ENCODE data around the gene DENND2D. TPM values are rescaled to one million over a fixed set of nuclear protein-coding genes. Genes with fewer than 3 reads are reported as not detected.

The DENND2D gene
- total and polyA plus RNA-seq, 7 donors = 2.3 to 77.0 (median 5.9) TPM

DNA sequence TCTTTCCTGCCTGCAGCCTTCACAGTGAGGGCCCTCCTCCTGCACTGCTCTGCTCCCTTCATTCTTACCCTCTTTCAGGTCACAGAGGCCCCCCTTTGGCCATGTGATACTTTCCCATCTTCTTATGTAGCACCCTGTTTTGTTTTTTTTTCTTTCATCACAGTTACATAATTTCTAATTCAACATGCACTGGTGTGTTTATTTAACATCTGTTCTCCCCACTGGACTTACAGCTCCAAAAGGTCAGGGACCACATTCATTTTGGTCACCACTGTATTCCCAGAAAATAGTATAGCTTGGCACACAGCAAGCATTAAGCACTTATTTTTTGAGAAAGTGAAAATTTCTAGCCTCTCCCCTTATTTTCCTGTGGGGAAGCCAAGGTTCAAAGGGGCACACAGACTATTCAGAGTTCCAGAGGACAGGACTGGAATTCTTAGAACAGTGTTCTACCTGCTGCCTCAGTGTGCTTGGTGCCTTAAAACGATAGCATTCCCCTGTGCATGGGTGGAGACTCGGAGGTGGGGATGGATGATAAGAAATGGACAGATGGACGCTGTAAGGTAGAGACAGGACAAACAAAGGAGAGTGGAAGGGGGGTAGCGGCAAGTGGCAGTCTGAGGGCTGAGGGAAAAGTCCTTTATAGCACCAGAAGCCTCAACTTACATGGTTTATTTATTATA is 5.3 kb downstream of the DENND2D start:
- 67 to 71% methylated on average over 4 of the region's 4 CpGs for WGBS, 2 donors
- intact Hi-C loops (cut with DNase I) = no loop called here
- no peak for DNase-seq
- TF ChIP-seq EP300 (IDR thresholded peaks at IDR 0.05) = no peak
- TF ChIP-seq, protein P1, sequence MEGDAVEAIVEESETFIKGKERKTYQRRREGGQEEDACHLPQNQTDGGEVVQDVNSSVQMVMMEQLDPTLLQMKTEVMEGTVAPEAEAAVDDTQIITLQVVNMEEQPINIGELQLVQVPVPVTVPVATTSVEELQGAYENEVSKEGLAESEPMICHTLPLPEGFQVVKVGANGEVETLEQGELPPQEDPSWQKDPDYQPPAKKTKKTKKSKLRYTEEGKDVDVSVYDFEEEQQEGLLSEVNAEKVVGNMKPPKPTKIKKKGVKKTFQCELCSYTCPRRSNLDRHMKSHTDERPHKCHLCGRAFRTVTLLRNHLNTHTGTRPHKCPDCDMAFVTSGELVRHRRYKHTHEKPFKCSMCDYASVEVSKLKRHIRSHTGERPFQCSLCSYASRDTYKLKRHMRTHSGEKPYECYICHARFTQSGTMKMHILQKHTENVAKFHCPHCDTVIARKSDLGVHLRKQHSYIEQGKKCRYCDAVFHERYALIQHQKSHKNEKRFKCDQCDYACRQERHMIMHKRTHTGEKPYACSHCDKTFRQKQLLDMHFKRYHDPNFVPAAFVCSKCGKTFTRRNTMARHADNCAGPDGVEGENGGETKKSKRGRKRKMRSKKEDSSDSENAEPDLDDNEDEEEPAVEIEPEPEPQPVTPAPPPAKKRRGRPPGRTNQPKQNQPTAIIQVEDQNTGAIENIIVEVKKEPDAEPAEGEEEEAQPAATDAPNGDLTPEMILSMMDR (IDR thresholded peaks at IDR 0.05) = no peak
- TF ChIP-seq POLR2AphosphoS5 (IDR thresholded peaks at IDR 0.05) = no peak
- TF ChIP-seq POLR2A (IDR thresholded peaks at IDR 0.05) = no peak
- H3K36me3 ChIP-seq = no peaks in the 10 kb centered on the region
- H3K27me3 ChIP-seq = peaks cover 0 to 4% (median 0%) of the 10 kb centered on the region in 3 donors
- no peak overlapping the region for H3K4me3 ChIP-seq
- peaks cover 0 to 18% (median 13%) of the 10 kb centered on the region in 4 donors for H3K4me1 ChIP-seq
- no peaks in the 10 kb centered on the region for H3K9me3 ChIP-seq
- H3K27ac ChIP-seq = no peak overlapping the region

DNA sequence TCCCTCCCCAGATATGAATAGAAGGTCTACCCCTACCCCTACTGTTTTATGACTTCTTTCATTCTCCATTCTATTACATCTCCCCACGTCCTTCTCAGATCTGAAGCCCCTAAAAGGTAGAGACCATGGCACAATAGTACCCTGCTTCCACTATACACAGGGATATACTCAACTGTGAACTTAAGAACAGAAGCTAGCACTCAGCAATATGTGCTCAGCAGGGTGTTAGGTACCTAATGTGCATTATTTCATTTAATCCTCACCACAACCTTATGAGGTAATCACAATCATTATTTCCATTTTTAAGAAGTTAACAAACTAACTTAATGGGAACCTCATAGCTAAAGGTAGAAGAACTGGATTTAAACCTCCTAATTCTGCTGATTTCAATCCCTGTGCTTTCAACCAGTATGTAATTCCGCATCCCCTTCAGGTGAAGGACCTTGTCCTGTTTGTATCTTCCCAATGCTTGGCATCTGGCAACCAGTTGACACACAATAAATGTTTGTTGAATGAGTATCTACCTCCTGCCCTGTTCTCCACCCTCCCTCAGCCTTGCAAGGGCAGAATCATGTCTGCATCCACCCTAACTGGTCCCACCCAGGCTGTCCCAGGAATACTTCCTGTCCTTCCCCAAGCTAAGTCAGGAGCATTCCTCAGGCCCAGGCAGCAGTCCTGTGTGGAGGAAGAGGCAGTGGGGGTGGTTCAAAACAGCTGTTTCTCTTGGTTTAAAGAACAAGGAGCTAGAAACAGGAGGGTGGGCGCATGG is 6.5 kb downstream of the DENND2D start:
- no peaks in the 10 kb centered on the region for H3K9me3 ChIP-seq
- TF ChIP-seq EP300 (IDR thresholded peaks at IDR 0.05) (no peak), POLR2A (IDR thresholded peaks at IDR 0.05) (no peak), POLR2AphosphoS5 (IDR thresholded peaks at IDR 0.05) (no peak)
- peak overlapping the region in 1 of 4 donors; percentile 54 for H3K27ac ChIP-seq
- peaks cover 0 to 18% (median 13%) of the 10 kb centered on the region in 4 donors for H3K4me1 ChIP-seq
- H3K36me3 ChIP-seq = peaks cover 0 to 4% (median under 1%) of the 10 kb centered on the region in 4 donors
- 88% methylated on average over 3 of the region's 3 CpGs for WGBS, 2 donors
- H3K27me3 ChIP-seq = no peaks in the 10 kb centered on the region
- intact Hi-C loops (cut with DNase I) = no loop called here
- no peak overlapping the region for H3K4me3 ChIP-seq
- no peak for DNase-seq

DNA sequence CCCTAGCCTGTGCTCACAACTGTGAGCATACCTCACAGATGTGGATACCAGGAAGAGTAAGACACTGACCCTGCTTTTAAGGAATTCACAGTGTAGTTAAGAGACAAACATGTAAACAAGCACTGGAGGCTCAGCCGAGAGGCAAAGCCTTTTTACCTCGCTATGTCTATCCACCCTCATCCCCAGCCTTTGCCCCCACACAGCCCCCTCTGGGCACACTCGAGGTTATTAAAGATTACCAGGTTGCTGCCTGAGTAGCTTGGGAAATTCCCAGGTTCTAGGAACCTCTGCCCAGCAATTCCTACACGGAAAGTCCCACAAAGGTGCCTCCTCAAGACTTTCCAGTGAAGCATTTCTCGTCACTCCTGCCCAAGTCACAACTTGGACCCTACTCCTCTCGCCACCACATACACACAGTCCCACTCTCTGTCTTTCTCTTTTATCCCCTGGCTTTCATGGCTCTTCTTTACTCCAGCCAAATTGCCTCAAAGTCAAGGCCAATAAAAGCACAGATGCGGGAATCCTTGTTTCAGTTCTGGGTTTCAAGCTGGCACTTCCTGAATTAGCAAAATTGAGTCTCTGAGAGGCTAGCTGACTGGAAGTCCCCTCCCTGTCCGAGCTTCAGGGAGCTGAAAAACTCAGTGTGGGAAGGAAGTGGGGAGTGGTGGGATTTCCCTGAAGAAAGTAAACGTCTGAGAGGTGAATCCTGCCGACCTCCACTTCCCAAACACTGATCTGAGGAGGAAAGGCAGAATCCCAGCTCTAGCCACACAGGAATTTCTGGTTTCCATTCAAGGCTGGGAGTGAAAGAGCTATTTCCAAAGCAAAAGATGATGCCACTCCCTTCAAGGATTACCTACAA is 7.6 kb downstream of the DENND2D start:
- H3K4me1 ChIP-seq = peaks cover 0 to 18% (median 13%) of the 10 kb centered on the region in 4 donors
- WGBS, 2 donors = 32 to 38% methylated on average over 10 of the region's 10 CpGs
- H3K4me3 ChIP-seq = no peak overlapping the region
- no peaks in the 10 kb centered on the region for H3K9me3 ChIP-seq
- intact Hi-C loops (cut with DNase I) = no loop called here
- no peak for DNase-seq
- H3K36me3 ChIP-seq = peaks cover 0 to 14% (median 8%) of the 10 kb centered on the region in 4 donors
- no peaks in the 10 kb centered on the region for H3K27me3 ChIP-seq
- no peak for TF ChIP-seq EP300 (IDR thresholded peaks at IDR 0.05)
- peak overlapping the region in 3 of 4 donors; percentile 9 to 54 (median 13) for H3K27ac ChIP-seq

DNA sequence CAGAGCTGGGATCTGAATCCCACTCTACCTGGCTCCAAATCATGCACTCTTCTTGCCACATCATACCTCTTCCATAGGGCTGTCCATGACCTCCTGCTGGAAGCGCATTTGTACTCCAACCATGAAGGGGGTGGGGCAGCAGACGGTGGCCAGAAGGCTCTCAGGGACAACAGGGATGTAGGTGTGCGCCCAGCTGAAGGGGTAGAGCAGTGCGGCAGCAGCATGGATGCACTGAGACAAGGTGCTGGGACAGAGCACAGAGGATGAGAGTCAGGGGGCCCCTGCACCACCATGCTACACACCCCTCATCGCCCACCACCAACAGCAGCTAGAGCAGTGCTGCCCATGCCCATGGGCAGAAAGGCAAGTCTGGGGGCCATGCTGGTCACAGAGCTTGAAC is 8.4 kb downstream of the DENND2D start:
- intact Hi-C loops (cut with DNase I) = no loop called here
- Histone ChIP-seq H3K4me3 (no peak overlapping the region), H3K9me3 (no peaks in the 10 kb centered on the region), H3K4me1 (peaks cover 0 to 18% (median 13%) of the 10 kb centered on the region in 4 donors), H3K27me3 (no peaks in the 10 kb centered on the region), H3K27ac (no peak overlapping the region), H3K36me3 (peaks cover 6 to 22% (median 13%) of the 10 kb centered on the region in 4 donors)
- DNase-seq = no peak
- WGBS, 2 donors = 93 to 97% methylated on average over 5 of the region's 5 CpGs
- TF ChIP-seq EP300 (IDR thresholded peaks at IDR 0.05) (no peak), POLR2A (IDR thresholded peaks at IDR 0.05) (no peak), POLR2AphosphoS5 (IDR thresholded peaks at IDR 0.05) (no peak)
- TF ChIP-seq, protein P1 (IDR thresholded peaks at IDR 0.05) = no peak

DNA sequence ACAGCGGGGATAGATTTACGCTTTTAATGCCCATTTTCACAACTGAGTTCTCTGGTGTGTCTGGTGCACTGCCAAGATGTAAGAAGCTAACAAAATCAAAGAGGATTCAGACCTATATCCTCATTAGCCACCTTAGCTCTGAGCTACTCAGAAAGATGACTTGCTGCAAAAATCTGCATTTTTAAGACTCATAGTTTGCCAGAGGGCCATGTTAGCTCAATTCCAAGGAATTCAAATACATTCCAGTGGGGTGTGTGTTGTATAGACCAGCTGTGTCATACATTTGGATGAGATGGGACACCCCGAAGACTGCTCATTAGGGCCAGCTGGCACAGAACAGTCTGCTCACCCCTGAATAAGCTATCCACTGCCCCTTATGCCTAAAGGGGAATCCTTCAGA is 8.9 kb downstream of the DENND2D start:
- no peaks in the 10 kb centered on the region for H3K27me3 ChIP-seq
- H3K27ac ChIP-seq = peak overlapping the region in 1 of 4 donors; percentile 19
- 61 to 87% methylated on average over 3 of the region's 3 CpGs for WGBS, 2 donors
- H3K36me3 ChIP-seq = peaks cover 11 to 28% (median 13%) of the 10 kb centered on the region in 4 donors
- no peak overlapping the region for H3K4me3 ChIP-seq
- peaks cover 0 to 18% (median 13%) of the 10 kb centered on the region in 4 donors for H3K4me1 ChIP-seq
- no peaks in the 10 kb centered on the region for H3K9me3 ChIP-seq
- intact Hi-C loops (cut with DNase I) = no loop called here
- no peak for DNase-seq
- TF ChIP-seq POLR2A (IDR thresholded peaks at IDR 0.05) (no peak), POLR2AphosphoS5 (IDR thresholded peaks at IDR 0.05) (no peak), EP300 (IDR thresholded peaks at IDR 0.05) (no peak)
- TF ChIP-seq, protein P1 (IDR thresholded peaks at IDR 0.05) = no peak
